Ectodermal cell (in vitro differentiated cells): ENCODE data around the gene APOE.

Source experiments
- H3K27ac ChIP-seq: 2 replicates; pipeline ENCODE4 v1.7.0; 2013; ENCODE audit warnings: mild to moderate bottlenecking, low read depth, low read length; ENCODE audit not compliant: insufficient read depth, poor library complexity, severe bottlenecking
- H3K27me3 ChIP-seq: 2 replicates; pipeline ENCODE4 v1.7.0; 2013; ENCODE audit warnings: mild to moderate bottlenecking, low read length; ENCODE audit not compliant: insufficient read depth, control insufficient read depth, poor library complexity, severe bottlenecking
- H3K36me3 ChIP-seq: one replicate; pipeline ENCODE4 v1.7.0; 2013; ENCODE audit warnings: low read length; ENCODE audit not compliant: control insufficient read depth, insufficient read depth
- H3K4me1 ChIP-seq: one replicate; pipeline ENCODE4 v1.7.0; 2013; ENCODE audit warnings: low read length; ENCODE audit not compliant: control insufficient read depth, insufficient read depth
- H3K4me3 ChIP-seq: 2 replicates; pipeline ENCODE4 v1.7.0; 2013; ENCODE audit warnings: low read depth, low read length, control low read depth; ENCODE audit not compliant: insufficient read depth
- H3K9me3 ChIP-seq: 2 replicates; pipeline ENCODE4 v1.7.0; 2013; ENCODE audit warnings: mild to moderate bottlenecking, low read length, moderate library complexity; ENCODE audit not compliant: control insufficient read depth
- WGBS, 2 experiments: methylation state at CpG; one replicate each; pipeline ENCODE4 v1.1.7; 2013; ENCODE audit warnings: missing lambda C conversion rate in 2 of 2; 5-methylcytosine and 5-hydroxymethylcytosine counted together

Gene APOE

DNA sequence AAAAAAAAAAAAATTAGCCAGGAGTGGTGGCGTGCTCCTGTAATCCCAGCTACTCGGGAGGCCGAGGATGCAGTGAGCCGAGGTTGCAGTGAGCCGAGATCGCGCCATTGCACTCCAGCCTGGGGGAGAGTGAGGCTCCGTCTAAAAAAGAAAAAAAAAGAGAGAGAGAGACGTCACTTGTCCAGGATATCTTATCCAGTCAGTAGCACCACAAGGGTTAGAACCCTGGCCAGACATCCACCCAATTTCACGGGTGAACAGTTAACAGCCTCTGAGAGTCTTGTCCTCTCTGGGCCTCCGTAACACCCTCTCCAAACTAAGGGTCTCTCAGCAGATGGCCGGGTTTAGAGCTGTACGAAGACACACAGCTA lies 48.7 kb downstream of the APOE start:
- no peaks in the 10 kb centered on the region for H3K36me3 ChIP-seq
- H3K4me1 ChIP-seq, result peaks cover 8% of the 10 kb centered on the region
- no peaks in the 10 kb centered on the region for H3K27me3 ChIP-seq
- H3K4me3 ChIP-seq, result peak overlapping the region; percentile 93
- H3K9me3 ChIP-seq, result no peaks in the 10 kb centered on the region
- WGBS, 2 experiments, result 59 to 61% methylated on average over 13 of the region's 13 CpGs
- peak overlapping the region; percentile 58 for H3K27ac ChIP-seq

- Histone ChIP-seq H3K9me3 (no peaks in the 10 kb centered on the region), H3K36me3 (no peaks in the 10 kb centered on the region), H3K27ac (peak within 1 kb of the TSS; percentile 58), H3K27me3 (no peaks in the 10 kb centered on the region), H3K4me3 (peak within 1 kb of the TSS; percentile 93), H3K4me1 (peaks cover 8% of the 10 kb centered on the region)
- WGBS, 2 experiments, result 1% methylated on average over 65 of the region's 65 CpGs
These were observed 49.3 kb downstream of the APOE start, which contains the start of gene CLPTM1 for GRCh38 chr19:44954649-44955504. Gene CLPTM1 (plus strand): TSS chr19:44955380. CDS start chr19:44955396, 16 bp downstream.

DNA sequence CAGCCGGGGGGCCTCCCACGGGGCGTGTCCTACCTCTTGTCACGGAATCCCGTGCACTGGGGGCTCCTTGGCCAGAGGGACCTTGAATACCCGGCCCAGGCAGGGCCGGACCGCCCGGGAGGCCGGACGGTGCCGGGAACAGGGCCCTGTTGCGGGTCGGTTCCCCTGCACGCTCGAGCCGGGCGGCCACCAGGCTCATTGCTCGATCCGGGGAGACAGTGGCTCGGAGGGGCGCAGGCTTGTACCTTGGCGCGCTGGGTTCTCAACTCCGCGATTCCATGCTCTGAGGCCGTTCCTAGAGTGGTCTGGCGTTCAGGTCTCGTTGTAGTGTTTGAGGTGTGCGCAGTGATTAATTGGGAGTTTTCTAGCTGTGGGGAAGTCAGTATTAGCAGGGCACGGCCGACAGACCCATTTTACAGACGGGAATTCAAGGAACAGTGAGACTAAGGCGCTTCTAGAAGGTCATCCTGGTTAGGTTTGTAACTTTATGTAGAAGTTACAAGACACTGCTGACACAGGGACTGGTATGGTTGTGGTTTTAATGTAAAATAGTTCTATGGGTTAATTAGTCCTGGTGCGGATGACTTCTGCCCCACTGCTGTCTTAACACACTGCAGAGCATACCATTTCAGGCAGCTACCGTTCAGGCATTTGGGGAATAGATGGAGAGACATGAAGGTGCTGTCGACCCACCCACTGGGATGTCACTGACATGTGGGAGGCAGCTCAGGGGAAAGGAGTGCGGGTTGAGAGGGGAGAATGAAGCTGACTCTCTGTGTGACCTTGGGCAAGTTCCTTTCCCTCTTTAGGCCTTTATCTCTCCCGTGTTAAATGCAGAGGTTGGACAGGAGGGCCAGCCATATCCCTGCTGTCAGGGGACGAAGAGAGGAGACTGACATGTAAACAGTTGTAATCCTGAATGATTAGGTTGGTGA lies 50.2 kb downstream of the APOE start:
- 8% methylated on average over 40 of the region's 40 CpGs for WGBS, 2 experiments
- Histone ChIP-seq H3K27ac (peak overlapping the region; percentile 44), H3K9me3 (no peaks in the 10 kb centered on the region), H3K27me3 (no peaks in the 10 kb centered on the region), H3K36me3 (no peaks in the 10 kb centered on the region), H3K4me1 (peaks cover 8% of the 10 kb centered on the region), H3K4me3 (peak overlapping the region; percentile 93)

GRCh38 chr19:44957526-44957925 lies 51.9 kb downstream of the APOE start:
- no peaks in the 10 kb centered on the region for H3K27me3 ChIP-seq
- no peak overlapping the region for H3K4me3 ChIP-seq
- 95% methylated on average over 7 of the region's 7 CpGs for WGBS, 2 experiments

GRCh38 chr19:44958090-44958489 lies 52.5 kb downstream of the APOE start:
- Histone ChIP-seq H3K36me3 (no peaks in the 10 kb centered on the region), H3K27ac (no peak overlapping the region), H3K27me3 (no peaks in the 10 kb centered on the region), H3K4me1 (peaks cover 8% of the 10 kb centered on the region), H3K4me3 (no peak overlapping the region), H3K9me3 (no peaks in the 10 kb centered on the region)
- 89 to 92% methylated on average over 9 of the region's 9 CpGs for WGBS, 2 experiments

More at GRCh38 chr19:44957526-44957925, 51.9 kb downstream of the APOE start:
- no peaks in the 10 kb centered on the region for H3K36me3 ChIP-seq
- no peak overlapping the region for H3K27ac ChIP-seq
- peaks cover 8% of the 10 kb centered on the region for H3K4me1 ChIP-seq
- no peaks in the 10 kb centered on the region for H3K9me3 ChIP-seq
